ENCODE data around the gene GDF10. TPM values are rescaled to one million over a fixed set of nuclear protein-coding genes. Genes with fewer than 3 reads are reported as not detected.

The GDF10 gene
- total RNA-seq, 1 donor: not detected

DNA sequence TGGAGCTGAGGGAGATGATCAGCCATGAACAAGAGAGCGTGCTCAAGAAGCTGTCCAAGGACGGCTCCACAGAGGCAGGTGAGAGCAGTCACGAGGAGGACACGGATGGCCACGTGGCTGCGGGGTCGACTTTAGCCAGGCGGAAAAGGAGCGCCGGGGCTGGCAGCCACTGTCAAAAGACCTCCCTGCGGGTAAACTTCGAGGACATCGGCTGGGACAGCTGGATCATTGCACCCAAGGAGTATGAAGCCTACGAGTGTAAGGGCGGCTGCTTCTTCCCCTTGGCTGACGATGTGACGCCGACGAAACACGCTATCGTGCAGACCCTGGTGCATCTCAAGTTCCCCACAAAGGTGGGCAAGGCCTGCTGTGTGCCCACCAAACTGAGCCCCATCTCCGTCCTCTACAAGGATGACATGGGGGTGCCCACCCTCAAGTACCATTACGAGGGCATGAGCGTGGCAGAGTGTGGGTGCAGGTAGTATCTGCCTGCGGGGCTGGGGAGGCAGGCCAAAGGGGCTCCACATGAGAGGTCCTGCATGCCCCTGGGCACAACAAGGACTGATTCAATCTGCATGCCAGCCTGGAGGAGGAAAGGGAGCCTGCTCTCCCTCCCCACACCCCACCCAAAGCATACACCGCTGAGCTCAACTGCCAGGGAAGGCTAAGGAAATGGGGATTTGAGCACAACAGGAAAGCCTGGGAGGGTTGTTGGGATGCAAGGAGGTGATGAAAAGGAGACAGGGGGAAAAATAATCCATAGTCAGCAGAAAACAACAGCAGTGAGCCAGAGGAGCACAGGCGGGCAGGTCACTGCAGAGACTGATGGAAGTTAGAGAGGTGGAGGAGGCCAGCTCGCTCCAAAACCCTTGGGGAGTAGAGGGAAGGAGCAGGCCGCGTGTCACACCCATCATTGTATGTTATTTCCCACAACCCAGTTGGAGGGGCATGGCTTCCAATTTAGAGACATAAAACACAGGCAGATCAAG lies 25.6 kb downstream of the GDF10 start:
- Histone ChIP-seq H3K4me1 (ENCODE audit: insufficient read depth, low read length) (no peaks in the 10 kb centered on the region), H3K4me3 (ENCODE audit: low read length) (no peak overlapping the region), H3K9me3 (ENCODE audit: low read depth, low read length) (no peaks in the 10 kb centered on the region)

DNA sequence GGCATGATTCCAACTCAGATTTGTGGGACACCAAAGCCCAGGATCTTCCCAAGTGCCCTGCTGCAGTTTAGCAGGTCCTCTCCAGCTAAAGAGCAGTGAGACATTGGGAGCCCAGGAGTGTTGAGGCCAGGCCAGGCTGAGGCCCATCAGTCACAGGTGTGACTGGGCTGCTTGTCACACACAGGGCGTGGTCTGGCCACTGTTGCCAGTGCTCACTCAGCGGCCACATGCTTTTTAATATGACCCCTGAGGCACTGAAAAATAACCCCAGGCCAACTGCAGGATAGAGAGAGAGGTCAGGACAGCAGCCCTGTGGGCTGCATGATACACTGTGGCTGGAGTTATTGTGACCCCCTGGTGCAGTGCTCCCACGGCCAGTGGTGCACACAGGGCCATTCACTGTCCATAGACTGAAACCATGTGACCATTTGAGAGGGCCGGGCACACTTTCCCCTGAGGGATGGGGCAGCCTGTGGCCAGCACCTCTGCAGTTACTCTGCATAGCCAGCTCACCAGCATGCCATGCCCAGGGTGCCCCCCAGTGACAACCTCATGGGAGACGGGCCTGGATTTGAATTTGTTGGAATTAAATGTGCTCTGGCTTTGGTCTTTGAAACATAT lies 26.4 kb downstream of the GDF10 start:
- H3K9me3 ChIP-seq (ENCODE audit: low read depth, low read length): no peaks in the 10 kb centered on the region
- H3K27me3 ChIP-seq (ENCODE audit: insufficient read depth, low read length): no peaks in the 10 kb centered on the region
- H3K4me3 ChIP-seq (ENCODE audit: low read length): no peak overlapping the region
- H3K4me1 ChIP-seq (ENCODE audit: insufficient read depth, low read length): no peaks in the 10 kb centered on the region

More for the DNA sequence above, 25.6 kb downstream of the GDF10 start:
- H3K27me3 ChIP-seq (ENCODE audit: insufficient read depth, low read length): no peaks in the 10 kb centered on the region

DNA sequence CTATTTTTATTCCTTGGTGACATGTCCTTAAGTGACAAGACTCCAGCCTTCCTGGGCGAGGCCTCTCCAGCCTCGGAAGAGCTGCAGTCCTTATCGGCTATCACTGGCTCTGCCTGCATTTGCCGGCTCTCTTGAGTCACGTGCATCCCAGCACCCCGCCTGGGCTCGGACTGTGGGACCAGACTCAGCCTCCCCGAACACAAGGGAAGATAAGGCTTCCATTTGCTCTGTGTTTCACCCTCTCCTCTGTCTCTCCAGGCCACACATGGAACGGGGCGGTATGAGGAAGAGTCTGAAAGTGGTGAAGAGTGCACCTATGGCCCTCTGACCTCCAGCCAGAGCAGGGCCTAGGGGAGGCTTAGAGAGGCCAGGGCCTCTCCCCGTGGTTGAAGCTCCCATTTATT lies 26.9 kb downstream of the GDF10 start:
- no peaks in the 10 kb centered on the region for H3K27me3 ChIP-seq (ENCODE audit: insufficient read depth, low read length)
- H3K9me3 ChIP-seq (ENCODE audit: low read depth, low read length): no peaks in the 10 kb centered on the region
- no peak overlapping the region for H3K4me3 ChIP-seq (ENCODE audit: low read length)
- no peaks in the 10 kb centered on the region for H3K4me1 ChIP-seq (ENCODE audit: insufficient read depth, low read length)

DNA sequence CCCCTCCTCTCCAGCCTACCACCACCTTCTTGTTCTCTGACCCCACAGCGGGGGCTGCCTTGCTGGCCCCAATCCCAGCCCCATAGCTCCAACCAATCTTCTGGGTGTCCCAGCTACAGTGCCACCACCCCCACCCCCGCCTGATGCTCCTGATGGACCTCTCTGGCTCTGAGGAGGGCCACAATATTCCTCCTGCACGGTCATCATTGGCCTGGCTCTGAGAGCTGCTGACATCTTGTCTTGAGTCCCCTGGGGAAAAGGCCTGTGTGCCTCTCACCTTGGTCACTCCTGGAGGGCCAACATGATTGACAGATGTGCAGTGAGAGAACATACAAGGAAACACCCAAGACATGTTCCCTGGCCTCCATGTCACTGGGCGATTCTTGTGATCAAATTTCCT lies 29.9 kb downstream of the GDF10 start:
- no peaks in the 10 kb centered on the region for H3K27me3 ChIP-seq (ENCODE audit: insufficient read depth, low read length)
- no peaks in the 10 kb centered on the region for H3K9me3 ChIP-seq (ENCODE audit: low read depth, low read length)
- H3K4me1 ChIP-seq (ENCODE audit: insufficient read depth, low read length): no peaks in the 10 kb centered on the region
- H3K4me3 ChIP-seq (ENCODE audit: low read length): no peak overlapping the region

DNA sequence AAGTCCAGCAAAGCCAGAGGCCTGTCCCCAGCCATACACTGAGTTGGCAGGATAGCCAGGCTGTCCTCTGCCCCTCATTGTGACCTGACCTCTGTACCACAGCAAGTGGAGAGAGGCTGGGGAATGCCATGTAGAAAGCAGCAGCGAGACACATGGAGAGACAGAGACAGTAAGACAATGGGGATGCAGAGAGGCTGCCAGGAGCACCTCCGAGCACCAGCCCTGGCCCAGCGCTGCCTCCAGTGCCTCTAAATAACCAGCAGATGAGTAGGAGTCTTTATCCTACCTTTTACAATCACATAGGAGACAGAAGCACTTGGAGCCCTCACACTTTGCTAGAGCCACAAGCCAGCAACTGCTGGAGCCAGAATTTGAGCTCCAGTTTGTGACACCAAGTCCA lies 30.4 kb downstream of the GDF10 start:
- Histone ChIP-seq H3K27me3 (ENCODE audit: insufficient read depth, low read length) (no peaks in the 10 kb centered on the region), H3K4me1 (ENCODE audit: insufficient read depth, low read length) (no peaks in the 10 kb centered on the region), H3K9me3 (ENCODE audit: low read depth, low read length) (no peaks in the 10 kb centered on the region), H3K4me3 (ENCODE audit: low read length) (no peak overlapping the region)

DNA sequence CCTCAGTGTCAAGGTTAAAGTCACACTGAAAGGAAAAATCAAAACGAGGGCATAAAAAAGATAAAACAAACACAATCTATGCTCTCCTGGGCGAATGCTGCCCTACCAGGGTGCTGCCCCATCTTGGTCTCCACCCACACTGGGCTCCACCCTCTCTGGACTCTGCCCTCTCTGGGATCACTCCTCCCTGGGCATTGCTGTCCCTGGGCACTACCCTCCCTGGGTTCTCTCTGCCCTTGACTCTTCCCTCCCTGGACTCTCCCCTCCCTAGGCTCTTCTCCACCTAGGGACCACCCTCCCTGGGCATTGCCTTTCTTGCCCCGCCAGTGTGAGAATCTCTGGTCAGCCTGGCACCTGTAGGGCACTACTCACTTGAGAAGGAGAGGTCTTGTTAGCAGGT lies 30.8 kb downstream of the GDF10 start:
- H3K27me3 ChIP-seq (ENCODE audit: insufficient read depth, low read length): no peaks in the 10 kb centered on the region
- no peaks in the 10 kb centered on the region for H3K4me1 ChIP-seq (ENCODE audit: insufficient read depth, low read length)
- no peak overlapping the region for H3K4me3 ChIP-seq (ENCODE audit: low read length)
- no peaks in the 10 kb centered on the region for H3K9me3 ChIP-seq (ENCODE audit: low read depth, low read length)

DNA sequence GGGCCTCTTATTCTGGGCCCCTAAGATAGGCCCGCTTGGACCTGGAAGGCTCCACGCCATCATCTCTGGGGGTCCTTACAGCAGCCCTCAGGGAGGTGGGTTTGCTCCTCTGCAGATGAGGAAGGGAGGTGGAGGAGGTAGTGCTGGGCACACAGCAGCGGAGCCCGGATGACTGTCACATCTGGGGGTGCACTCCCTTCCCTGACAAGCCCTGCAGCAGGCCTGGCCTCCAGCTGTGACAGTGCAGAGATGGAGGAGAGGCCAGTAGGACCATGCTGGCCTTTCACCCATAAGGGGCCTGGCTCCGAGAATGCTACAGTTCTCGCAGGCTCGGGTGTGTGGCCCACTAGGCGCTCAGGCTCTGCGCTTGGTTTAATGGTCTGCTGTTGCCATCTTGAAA lies 31.5 kb downstream of the GDF10 start:
- Histone ChIP-seq H3K4me3 (ENCODE audit: low read length) (no peak overlapping the region), H3K4me1 (ENCODE audit: insufficient read depth, low read length) (no peaks in the 10 kb centered on the region)

DNA sequence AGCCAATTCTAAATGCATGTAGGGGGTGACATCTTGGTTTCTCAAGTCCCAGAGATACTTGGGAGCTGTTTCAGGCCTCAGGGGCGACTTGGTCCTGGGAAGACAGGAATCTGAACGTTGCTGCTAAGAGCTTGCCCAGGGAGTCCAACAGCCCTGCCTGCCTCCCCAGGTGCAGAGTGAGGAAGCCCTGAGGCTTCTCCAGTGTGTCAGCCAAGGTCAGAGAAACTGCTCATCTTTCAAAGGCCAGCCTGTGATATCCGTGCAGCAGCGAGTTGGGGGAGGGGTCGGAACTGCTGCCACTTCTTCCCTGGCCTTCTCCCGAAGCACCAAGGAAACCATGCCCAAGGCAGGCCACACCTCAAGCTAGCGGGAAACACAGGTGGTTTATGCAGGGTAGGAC lies 32.0 kb downstream of the GDF10 start:
- Histone ChIP-seq H3K9me3 (ENCODE audit: low read depth, low read length) (no peaks in the 10 kb centered on the region), H3K4me3 (ENCODE audit: low read length) (no peak overlapping the region), H3K4me1 (ENCODE audit: insufficient read depth, low read length) (no peaks in the 10 kb centered on the region), H3K27me3 (ENCODE audit: insufficient read depth, low read length) (no peaks in the 10 kb centered on the region)

More for the DNA sequence above, 31.5 kb downstream of the GDF10 start:
- no peaks in the 10 kb centered on the region for H3K9me3 ChIP-seq (ENCODE audit: low read depth, low read length)
- H3K27me3 ChIP-seq (ENCODE audit: insufficient read depth, low read length): no peaks in the 10 kb centered on the region

DNA sequence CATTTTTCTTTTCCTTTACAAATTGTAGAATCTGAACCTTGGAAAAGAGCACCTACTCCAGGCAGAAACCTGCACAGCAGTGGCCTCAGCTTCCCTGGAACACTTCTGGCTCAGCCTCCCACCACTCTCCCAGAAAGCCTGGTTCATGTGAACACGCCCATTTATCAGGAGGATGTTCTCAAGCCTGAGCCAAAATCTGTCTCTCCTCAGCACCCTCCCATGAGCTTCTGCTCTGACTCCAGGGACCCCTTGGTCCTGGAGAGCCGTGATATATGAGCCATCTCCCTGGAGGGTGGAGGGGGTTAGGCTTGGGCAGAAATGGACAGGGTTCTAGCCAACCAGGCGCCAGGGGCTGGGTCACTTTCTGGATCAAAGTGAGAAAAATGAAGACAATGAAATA lies 32.4 kb downstream of the GDF10 start:
- no peak overlapping the region for H3K4me3 ChIP-seq (ENCODE audit: low read length)
- no peaks in the 10 kb centered on the region for H3K27me3 ChIP-seq (ENCODE audit: insufficient read depth, low read length)
- no peaks in the 10 kb centered on the region for H3K4me1 ChIP-seq (ENCODE audit: insufficient read depth, low read length)
- H3K9me3 ChIP-seq (ENCODE audit: low read depth, low read length): no peaks in the 10 kb centered on the region

DNA sequence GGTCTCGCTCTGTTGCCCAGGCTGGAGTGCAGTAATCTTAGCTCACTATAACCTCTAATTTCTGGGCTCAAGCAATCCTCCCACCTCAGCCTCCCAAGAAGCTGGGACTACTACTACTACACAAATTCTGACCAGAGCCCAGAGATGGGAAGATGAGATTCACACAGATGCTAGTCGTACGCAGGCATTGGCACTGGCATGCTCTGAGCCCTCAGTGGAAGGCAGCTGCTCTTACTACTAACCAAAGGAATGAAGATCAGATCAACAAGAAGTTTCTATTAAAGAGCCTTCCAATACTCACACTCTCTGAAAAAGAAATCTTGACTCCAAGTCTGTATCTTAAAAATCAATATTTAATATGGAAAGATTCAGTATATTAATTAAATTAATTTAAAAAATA lies 32.9 kb downstream of the GDF10 start:
- Histone ChIP-seq H3K4me1 (ENCODE audit: insufficient read depth, low read length) (no peaks in the 10 kb centered on the region), H3K9me3 (ENCODE audit: low read depth, low read length) (no peaks in the 10 kb centered on the region), H3K4me3 (ENCODE audit: low read length) (no peak overlapping the region), H3K27me3 (ENCODE audit: insufficient read depth, low read length) (no peaks in the 10 kb centered on the region)

DNA sequence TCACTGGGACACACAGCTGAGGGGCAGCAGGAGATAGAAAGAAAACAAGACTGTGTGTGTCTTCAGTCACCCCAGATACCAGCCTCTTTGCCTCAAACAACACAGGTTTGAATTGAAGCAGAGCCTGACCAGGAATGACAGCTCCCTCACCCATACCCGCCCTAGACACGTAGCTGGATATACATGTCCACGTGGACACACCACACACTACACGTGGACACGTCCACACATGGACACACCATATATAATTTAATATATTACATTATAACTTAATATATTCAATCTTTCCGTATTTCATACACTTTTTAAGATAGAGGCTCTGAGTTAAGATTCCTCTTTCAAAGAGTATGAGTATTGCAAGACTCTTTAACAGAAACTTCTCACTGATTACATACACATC lies 33.5 kb downstream of the GDF10 start:
- no peak overlapping the region for H3K4me3 ChIP-seq (ENCODE audit: low read length)
- H3K4me1 ChIP-seq (ENCODE audit: insufficient read depth, low read length): no peaks in the 10 kb centered on the region
- no peaks in the 10 kb centered on the region for H3K27me3 ChIP-seq (ENCODE audit: insufficient read depth, low read length)
- no peaks in the 10 kb centered on the region for H3K9me3 ChIP-seq (ENCODE audit: low read depth, low read length)

DNA sequence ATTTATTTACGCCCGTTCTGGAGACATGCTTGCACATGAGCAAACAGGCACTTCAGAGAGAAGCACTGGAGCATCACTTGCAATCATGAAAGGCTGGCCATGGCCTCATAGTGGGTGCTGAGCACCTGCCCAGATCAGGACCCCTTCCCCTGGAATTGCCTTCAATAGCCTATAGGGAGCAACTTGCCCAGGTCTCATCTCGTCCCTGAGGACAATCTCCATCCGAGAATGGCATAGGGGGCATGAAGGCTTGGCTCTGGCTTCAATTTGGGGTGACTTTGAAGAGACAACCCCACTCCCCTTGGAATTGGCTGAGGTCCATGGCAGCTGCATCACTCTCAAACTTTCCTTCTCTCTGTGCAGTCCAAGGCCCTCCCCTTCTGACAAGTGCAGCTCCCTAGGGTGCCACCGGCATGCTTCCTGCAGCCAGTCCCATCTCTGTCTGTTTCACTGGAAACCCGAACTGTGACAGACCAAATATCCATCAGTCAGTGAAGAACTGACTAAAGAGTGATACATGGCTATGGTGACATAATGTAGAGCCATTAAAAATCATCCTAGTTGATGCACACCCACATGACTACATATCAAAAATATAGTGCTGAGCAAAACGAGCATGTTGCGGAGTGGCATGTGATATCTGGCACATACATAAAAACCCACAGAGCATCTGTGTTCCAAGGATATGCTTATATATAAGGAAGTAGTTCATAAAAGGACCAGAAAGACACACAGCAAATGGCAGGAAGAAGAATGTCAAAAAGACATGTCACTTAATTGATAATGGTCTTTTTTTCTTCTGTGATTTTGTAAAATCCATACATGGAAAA lies 34.7 kb downstream of the GDF10 start:
- Histone ChIP-seq H3K9me3 (ENCODE audit: low read depth, low read length) (no peaks in the 10 kb centered on the region), H3K27me3 (ENCODE audit: insufficient read depth, low read length) (no peaks in the 10 kb centered on the region), H3K4me1 (ENCODE audit: insufficient read depth, low read length) (no peaks in the 10 kb centered on the region), H3K4me3 (ENCODE audit: low read length) (no peak overlapping the region)

DNA sequence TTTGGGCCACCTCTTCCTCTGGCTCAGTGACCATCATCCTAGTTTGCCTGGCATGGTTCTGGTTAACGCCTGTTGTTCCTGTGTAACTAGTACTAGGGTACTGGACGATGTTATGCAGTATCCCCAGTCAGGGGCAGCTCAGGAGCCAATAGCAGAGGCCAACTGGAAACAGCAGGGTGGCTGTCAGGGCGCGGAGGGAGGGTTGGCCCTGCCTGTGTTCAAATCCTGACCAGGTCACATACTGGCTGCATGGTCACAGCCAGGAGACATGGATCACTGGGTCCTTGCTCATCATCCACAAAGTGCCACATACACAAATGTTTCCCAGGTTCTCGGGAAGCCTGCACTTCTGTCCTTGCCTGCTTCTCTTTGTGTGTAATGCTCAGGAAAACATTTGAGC lies 35.9 kb downstream of the GDF10 start:
- H3K4me3 ChIP-seq (ENCODE audit: low read length): no peak overlapping the region
- H3K9me3 ChIP-seq (ENCODE audit: low read depth, low read length): no peaks in the 10 kb centered on the region
- H3K27me3 ChIP-seq (ENCODE audit: insufficient read depth, low read length): no peaks in the 10 kb centered on the region
- no peaks in the 10 kb centered on the region for H3K4me1 ChIP-seq (ENCODE audit: insufficient read depth, low read length)

DNA sequence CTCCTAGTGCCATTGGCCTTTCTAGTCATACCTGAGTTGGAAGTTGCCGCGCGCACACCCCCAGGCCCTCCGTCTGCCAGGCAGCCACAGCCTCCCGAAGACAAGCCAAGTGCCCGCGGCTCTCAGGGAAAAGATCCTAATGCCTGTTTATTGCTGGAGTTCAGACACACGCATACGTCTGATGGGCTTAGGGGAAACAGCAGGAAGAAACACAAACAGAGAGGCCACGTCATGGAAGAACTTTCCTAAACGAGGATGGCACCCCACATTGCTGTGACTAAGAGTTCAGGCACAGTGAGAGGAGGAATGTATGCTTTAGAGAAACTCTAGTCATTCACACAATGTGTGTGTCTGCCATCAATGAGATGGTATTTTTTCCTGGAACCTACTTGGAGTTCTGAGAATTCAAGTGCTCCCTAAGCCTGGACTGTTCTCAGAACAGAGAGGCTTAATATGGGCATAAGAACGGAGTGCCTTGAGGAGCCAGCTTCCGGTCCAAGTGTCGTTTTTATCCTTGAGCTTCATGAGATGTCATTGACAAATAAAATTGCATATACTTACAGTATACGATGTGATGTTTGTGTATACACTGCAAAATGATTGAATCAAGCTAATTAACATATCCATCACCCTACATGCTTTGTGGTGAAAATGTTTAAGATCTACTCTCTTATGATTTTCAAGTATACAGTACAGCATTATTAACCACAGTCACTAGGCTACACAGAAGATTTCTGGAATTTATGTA lies 36.6 kb downstream of the GDF10 start:
- H3K4me1 ChIP-seq (ENCODE audit: insufficient read depth, low read length): no peaks in the 10 kb centered on the region
- H3K9me3 ChIP-seq (ENCODE audit: low read depth, low read length): no peaks in the 10 kb centered on the region
- H3K27me3 ChIP-seq (ENCODE audit: insufficient read depth, low read length): no peaks in the 10 kb centered on the region
- no peak overlapping the region for H3K4me3 ChIP-seq (ENCODE audit: low read length)

Measured in mononuclear cell (primary cell).